Activated T-cell treated with anti-CD3 and anti-CD28 coated beads for 48 hours (primary cell): ENCODE measurements around the gene DUSP21.
"Not testable (repeated sequence)": the region's sequence is repeated elsewhere in the genome, so short reads cannot be mapped to it uniquely, and the experiment has no call there.

Experiments
- DNase-seq: peaks from one replicate; pipeline ENCODE4 v3.0.0-alpha.2; 2020; ENCODE audit warnings: low read depth

DUSP21 gene

DNA sequence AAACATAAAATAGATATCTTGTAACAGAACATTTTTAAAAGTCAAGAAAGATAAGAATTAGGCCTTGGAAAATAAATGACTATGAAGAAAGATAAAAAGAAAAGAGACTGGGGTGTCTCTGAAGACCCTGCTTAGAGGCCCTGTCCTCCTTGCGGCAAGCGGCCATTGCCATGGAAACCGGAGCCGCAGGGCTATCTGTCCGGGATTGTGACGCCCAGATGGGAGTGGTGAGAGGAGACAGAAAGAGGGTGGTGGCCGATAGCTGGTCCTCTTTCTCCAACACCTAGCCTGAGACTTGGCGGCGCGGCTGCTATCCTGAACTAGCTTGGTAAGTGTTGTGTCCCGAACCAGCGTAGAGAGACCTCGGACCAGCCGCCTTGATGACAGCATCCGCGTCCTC lies at the start of gene DUSP21:
DUSP21 (plus strand) TSS at position 269 of the 400 bp plus-strand sequence; CDS start at position 381, 112 bp downstream.
- DNase-seq, result no peak

DNA sequence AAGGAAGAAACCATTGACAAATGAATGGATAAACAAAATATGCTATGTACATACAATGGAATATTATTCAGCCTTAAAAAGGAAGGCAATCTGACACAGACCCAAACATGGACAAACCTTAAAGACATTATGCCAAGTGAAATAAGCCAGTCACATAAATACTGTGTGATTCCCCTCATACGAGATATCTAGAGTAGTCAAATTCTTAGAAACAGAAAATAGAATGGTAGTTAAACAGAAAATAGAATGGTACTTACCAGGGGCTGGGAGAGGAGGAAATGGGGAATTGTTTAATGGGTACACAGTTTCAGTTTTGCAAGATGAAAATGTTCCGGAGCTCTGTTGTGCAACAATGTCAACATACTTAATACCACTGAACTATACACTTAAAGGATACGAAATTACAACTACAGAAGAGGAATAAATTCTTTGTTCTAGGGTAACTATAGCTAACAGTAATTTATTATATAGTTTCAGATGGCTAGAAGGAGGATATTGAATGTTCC lies 47.8 kb upstream of the DUSP21 start:
- no peak for DNase-seq

DNA sequence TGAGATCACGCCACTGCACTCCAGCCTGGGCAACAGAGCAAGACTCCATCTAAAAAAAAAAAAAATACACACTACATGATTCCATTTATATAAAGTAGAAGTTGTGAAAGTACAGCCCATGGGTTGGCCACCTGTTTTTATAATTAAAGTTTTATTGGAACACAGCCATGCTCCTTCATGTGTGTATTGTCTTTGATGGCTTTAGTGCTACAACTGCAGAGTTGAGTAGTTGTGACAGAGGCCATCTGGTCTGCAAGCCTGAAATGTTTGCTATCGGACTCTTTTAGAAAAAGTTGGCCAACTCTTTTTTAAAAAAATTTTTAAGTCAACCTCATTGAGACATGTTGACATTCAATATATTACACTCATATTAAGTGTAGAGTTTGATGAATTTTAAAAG lies 41.2 kb upstream of the DUSP21 start:
- DNase-seq, result no peak

DNA sequence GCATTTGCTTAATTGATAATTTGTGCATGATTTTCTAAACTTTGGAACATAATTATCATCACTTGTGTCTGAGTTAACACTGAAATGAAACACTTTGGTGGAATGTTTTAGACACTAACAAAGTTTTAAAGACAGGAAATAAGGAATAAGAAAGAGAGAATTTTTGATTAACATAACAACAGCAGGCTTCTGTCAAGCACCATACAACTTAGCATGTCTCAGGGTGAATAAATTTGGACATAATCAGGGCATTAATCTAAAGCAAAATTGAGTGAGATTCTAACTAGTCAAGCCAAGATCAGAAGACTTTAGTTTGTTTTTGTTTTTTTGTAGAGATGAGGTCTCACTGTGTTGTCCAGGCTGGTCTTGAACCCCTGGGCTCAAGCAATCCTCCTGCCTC lies 28.1 kb upstream of the DUSP21 start:
- DNase-seq, result no peak

DNA sequence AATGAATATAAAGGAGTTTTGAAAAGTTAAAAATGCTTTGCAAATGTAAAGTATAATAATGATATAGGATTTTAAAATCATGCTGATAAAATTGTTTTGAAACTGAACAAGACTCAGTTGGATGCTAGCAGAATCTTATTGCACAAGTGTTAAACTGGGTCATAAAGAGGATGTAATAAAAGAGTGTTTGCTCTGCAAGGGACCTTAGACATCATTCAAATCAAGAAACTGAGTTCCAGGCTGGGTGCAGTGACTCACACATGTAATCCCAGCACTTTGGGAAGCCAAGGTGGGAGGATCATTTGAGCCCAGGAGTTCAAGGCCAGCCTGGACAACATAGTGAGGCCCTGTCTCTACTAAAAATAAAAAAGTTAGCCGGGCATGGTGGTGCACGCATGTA lies 27.5 kb upstream of the DUSP21 start:
- no peak for DNase-seq

DNA sequence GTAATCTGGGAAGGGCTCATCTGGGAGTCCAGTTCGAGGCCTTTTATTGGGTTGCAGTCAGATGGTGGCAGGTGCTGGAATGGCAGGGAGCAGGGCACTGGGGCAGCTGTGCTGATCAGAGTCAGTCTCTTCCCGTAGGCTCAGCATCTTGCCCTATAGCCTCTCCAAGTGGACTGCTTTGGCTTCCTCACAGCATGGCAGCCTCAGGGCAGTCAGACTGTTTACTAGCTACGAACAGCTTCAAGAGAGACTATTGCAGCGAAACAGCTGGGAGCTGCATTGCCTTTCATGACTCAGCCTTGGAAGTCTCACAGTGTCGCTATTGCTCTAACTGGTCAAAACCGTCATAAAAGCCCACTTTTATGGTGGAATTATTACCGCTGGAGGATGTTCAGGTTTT lies 26.8 kb upstream of the DUSP21 start:
- no peak for DNase-seq

DNA sequence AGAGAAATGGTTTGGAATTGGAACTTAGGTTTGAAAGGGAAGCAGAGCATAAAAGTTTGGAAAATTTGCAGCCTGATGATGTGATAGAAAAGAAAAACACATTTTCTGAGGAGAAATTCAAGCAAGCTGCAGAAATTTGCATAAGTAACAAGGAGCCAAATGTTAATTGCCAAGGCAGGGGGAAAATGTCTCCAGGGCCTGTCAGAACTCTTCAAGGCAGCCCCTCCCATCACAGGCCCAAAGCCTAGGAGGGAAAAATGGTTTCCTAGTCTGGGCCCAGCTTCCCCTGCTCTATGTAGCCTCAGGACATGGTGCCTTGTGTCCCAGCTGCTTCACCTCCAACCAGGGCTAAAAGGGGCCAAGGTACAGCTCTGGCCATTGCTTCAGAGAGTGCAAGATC lies 21.2 kb upstream of the DUSP21 start:
- DNase-seq, result no peak

DNA sequence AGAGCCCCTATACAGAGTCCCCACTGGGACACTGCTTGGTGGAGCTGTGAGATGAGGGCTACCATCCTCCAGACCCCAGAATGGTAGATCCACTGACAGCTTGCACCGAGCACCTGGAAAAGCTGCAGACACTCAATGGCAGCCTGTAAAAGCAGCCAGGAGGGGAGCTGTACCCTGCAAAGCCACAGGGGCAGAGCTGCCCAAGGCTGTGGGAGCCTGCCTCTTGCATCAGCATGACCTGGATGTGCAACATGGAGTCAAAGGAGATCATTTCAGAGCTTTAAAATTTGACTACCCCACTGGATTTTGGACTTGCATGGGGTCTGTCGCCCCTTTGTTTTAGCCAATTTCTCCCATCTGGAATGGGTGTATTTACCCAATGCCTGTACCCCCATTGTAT lies 20.6 kb upstream of the DUSP21 start:
- DNase-seq, result not testable (repeated sequence)

DNA sequence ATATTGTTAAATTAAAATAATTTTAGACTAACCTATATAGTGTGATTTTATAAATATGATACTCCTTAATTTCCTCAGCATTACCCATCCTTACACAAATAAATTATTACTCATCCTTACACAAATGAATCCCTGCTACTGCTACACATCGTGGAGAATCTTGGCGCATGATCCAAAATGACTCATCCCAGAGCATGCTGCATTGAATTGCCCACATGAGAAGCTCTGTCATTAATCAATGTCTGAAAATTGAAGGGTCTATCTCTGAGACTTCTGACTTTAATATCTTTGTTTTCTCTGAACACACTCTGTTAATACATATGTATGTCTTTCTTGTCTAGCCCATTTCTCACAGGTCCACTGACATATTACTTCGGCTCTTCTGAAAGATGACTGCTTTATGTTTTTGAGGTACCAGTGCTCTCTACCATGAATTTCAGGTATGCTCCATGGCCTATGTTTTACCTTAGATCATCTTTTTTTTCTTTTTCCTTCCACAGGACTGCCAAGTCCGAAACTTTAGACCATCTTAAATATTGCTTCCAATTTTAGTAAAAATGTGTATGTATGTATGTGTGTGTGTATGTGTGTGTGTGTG lies 15.7 kb upstream of the DUSP21 start:
- DNase-seq, result no peak

DNA sequence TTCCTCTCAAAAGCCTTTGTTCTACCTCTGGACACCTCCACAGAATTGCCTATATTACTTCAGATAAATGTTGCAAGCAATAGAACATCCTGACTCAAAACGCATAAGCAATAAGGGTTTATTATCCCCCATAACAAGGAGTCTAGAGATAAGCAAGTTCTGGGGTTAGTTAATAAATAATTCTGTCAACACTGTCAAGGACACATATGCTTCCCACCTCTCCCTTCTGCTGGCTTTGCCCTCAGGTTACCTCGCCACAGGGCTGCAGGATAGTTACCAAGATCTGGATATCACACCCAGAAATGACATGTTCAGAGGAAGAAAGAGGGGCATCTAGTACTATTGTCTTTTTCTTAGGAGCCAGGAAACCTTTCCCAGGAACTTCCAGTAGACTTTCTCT lies 14.0 kb upstream of the DUSP21 start:
- DNase-seq, result no peak

DNA sequence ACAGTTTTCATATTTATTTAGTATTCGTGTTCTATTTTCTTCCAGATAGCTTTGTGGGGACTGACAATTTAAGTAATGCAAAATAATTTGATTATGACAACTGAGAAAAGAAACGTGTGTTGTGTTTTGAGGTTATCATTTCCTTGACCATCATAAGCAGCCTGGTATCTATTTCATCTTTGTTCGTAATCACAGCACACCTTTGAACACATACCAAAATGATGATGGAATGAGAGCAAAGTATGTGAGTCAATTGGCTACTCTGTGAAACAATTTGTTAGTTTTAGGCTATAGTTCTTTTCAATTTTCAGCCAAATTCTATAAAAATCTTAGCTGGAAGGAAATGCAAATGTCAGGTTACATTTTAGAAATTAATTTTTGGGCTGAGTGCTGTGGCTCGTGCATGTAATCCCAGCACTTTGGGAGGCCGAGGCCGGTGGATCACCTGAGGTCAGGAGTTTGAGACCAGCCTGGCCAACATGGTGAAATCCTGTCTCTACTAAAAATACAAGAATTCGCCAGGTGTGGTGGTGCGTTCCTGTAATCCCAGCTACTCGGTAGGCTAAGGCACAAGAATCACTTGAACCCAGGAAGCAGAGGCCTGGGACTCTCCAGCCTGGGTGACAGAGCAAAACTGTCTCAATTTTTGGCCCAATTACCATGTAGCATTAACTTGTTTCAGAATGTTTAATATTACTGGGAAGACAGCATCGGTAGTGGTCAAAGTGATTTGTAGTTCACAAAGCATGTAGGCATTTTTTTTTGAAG lies 1.1 kb upstream of the DUSP21 start:
- no peak for DNase-seq

DNA sequence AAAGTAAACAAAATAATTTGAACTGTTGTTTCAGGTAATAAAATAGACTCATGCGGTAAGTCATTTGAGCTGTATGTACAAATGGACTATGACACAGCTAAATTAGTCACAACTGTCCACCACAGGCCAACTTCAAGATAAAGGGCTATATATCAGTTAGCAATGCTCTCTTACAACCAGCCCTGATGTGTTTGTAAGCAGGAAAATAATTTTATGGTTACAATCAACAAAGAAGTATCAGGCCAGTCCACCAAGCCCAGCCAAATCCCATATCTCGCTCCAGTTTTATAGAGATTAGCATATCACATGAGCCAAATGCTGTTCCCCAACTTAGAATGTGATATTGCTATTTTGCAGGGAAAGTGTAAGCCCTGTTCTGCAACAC lies 511 bp upstream of the DUSP21 start:
- no peak for DNase-seq

DNA sequence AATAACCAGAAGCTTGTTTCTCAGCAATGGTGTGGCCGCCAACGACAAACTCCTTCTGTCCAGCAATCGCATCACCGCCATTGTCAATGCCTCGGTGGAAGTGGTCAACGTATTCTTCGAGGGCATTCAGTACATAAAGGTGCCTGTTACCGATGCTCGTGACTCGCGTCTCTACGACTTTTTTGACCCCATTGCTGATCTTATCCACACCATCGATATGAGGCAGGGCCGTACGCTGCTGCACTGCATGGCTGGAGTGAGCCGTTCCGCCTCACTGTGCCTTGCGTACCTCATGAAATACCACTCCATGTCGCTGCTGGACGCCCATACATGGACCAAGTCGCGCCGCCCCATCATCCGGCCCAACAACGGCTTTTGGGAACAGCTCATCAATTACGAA lies 383 bp downstream of the DUSP21 start:
- no peak for DNase-seq

DNA sequence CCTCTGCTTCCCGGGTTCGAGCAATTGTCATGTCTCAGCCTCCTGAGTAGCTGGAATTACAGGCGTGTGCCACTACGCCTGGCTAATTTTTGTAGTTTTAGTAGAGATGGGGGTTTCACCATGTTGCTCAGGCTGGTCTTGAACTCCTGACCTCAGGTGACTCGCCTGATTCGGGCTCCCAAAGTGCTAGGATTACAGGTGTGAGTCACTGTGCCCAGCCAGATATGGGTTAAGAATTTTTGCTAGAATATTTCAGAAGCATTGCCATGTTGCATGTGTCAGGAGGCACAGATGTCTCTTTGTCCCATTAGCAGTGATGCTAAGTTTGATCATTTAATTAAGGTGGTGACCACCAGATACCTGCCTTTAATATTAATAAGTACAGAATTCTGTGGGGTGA lies 7.1 kb downstream of the DUSP21 start:
- DNase-seq, result not testable (repeated sequence)

DNA sequence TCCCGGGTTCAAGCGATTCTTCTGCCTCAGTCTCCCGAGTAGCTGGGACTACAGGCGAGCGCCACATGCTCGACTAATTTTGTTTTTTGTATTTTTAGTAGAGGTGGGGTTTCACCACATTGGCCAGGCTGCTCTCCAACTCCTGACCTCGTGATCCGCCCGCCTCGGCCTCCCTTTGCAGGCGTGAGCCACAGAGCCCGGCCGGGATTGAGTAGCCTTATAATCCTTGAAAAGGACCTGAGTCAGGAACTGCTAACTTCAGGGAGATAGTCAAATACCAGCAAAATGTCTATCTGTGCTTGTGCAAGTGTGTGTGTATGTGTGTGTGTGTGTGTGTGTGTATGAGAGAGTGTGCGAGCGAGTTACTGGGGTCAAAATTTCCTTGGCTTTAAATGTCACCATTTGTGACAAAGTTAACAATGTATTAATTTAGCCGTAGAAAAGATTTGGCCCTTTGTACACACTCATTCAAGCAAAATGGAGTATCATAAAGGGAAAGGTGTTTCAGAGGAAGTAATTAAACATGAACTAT lies 27.4 kb downstream of the DUSP21 start:
- no peak for DNase-seq

DNA sequence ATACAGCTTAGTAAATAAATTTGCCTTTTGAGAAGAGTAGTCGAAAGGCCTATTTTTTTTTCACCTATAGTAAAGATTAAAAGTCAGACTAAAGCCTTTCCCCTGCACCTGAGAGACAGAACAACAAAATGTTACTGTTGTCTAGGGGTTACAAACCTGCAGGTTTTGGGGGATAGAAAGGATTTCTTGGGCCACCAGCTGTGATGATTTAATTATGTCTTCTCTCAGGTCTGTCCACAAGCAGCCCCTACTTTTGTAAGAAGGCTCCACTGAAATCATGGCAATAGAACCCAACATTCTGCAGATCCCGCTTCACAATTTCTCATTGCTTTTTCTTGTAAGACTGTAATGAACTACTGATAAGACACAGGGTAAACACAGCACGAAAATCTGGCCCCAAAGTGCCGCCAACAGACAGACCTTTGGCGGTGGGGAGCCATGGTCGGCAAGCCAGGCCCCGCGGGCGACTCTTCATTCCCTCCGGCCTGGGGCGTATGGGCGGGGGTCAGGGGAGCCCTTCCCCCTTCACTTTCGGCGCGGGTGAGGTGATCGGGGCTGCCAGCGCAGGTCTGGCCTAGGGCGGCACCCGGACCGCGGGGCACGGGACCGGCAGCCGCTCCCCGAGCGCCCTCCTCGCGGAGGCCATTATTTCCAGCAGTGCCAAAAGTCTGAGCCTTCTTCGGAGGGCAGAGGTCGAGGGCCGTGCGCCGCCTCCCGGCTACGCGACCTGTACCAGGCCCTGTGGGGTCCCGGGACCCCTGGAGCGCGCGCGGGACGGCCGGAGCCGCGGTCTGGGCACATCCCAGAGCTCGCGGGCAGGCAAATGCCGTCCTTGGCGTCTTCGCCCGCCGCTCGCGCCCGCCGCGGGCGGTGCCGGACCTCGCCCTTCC lies 28.4 kb downstream of the DUSP21 start:
- DNase-seq, result no peak

DNA sequence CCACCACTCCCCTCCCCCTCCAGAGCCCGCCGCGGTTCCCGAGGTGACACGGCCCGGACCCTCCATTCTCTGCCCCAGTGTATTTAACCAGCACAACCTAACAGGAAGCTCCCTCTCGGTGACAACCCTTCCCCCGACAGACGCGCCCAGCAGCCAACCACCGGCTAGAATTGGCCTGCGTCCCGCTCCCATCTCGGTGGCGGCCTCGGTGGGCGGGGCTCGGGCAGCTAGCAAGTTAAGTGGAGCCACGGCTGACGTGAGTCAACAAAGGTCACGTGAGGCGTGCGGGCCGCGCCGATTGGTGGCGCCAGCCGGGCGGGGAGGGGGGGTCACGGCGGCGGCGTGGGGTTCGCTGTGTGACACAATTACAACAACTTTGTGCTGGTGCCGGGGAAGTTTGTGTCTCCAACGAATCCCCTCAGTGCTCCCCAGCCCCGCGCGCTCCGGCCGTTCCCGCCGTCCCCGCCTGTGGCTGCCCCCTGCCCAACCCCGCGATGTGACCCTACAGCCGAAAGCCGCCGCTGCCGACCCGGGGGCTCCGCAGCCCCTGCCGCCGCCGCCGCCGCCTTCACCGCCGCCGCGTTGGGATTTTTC lies 29.1 kb downstream of the DUSP21 start, which contains the start of gene KDM6A:
KDM6A (plus strand) TSS at position 368 of the 594 bp plus-strand sequence. CDS start 364 bp downstream, outside the sequence.
- DNase-seq, result peak; percentile 91

DNA sequence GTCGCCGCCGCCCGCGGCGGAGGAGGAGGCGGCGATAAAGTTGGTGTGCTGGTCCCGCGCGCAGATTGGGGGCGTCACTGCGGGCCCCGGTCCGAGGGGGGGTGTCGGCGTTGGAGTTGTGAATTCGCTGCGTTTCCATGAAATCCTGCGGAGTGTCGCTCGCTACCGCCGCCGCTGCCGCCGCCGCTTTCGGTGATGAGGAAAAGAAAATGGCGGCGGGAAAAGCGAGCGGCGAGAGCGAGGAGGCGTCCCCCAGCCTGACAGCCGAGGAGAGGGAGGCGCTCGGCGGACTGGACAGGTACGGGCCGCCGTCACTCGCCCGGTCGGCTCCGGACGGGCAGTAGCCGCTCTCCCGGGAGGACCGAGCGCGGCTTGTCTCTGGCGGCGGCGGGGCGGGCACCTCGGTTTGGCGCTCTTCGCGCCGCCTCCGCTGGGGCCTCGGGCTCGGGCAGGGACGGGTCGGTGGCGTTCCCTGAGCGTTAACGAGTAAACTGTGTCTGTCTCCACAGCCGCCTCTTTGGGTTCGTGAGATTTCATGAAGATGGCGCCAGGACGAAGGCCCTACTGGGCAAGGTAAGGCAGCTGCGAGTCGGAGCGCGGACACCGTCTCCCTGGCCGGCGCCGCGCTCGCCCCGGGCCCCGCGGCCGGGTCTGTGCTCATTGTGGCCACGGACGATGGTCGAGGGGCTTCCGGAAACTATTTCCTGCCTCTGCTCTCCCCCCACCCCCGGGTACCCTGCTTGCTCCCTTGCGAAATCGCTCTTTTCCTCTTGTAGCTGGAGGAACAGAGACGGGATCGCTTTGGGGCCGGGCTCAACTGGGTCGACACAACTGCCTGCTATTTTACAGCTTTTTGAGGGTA lies 29.8 kb downstream of the DUSP21 start:
- peak; percentile 33 for DNase-seq

DNA sequence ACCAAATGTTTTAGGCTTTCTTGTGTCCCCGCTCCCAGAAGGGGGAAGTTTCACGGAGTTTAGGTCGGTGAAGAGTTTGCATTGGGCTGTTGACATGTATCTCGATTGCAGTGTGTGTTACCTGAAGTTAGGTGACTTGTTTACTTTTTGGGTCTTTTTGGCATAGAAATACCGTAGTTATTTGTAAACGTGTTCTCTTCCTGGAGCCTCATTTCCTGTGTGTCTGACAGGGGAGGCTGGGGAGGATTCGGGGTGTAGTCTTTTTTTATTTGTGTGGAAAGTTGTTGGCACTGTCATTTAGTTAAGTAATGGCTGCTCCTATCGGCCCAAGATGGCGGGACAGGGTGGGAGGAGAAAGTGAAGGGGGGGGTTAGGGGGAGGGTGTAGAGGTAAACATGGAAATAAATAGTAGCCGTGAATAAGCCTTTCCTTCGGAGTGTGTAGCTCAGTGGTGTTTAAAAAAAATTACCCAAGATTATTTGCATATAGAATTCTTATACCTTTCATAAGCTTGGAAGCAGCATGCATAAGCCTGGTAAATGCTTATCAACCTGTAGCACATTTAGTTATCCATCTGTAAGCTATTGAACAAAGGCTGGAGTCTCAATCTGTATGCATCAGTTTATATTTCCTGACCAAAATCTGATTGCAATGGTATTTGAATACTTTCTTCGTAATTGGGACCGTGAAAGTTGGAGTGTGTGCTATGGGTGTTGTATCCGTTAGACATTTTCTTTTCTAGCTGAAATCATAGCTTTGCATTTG lies 30.8 kb downstream of the DUSP21 start:
- DNase-seq, result no peak

DNA sequence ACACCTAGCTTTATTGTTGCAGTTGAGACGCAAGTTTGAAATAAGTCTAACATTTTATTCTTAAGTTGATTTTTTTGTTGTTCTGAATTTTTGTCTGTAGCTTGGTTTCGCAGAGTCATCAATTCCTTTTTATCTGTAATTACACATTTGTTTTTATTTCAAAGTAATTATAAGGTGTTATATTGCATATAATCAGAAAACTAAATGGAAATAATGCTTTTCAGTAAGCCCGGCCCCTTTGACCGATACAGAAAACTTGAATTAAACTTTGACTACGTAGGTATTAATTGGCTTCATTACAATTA lies 31.3 kb downstream of the DUSP21 start:
- DNase-seq, result no peak
